GM12872 (cell line): ENCODE measurements around the gene XCR1.

Experiments
- TF ChIP-seq, protein P1 (sequence below): IDR thresholded peaks from 3 replicates; pipeline ENCODE4 v1.5.1; 2011; ENCODE audit warnings: low read depth, mild to moderate bottlenecking, low read length, moderate library complexity; ENCODE audit not compliant: insufficient read depth

XCR1 gene

DNA sequence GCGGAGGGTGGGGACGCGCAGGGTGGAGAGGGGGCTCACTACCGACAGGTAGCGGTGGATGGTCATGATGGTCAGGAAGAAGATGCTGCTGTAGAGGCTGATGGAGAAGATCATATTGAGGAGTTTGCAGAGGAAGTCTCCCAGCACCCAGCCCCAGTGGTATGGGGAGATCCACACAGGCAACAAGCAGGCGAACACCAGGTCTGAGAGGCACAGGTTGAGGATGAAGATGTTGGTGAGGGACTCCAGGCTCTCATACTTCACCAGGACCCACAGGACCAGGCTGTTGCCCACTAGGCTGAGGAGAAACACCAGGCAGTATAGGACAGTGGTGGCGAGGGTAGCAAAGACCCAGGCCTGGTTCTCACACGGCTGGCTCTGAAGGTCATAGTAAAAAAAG is 5.8 kb downstream of the XCR1 start:
- TF ChIP-seq, protein P1, sequence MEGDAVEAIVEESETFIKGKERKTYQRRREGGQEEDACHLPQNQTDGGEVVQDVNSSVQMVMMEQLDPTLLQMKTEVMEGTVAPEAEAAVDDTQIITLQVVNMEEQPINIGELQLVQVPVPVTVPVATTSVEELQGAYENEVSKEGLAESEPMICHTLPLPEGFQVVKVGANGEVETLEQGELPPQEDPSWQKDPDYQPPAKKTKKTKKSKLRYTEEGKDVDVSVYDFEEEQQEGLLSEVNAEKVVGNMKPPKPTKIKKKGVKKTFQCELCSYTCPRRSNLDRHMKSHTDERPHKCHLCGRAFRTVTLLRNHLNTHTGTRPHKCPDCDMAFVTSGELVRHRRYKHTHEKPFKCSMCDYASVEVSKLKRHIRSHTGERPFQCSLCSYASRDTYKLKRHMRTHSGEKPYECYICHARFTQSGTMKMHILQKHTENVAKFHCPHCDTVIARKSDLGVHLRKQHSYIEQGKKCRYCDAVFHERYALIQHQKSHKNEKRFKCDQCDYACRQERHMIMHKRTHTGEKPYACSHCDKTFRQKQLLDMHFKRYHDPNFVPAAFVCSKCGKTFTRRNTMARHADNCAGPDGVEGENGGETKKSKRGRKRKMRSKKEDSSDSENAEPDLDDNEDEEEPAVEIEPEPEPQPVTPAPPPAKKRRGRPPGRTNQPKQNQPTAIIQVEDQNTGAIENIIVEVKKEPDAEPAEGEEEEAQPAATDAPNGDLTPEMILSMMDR = no peak

DNA sequence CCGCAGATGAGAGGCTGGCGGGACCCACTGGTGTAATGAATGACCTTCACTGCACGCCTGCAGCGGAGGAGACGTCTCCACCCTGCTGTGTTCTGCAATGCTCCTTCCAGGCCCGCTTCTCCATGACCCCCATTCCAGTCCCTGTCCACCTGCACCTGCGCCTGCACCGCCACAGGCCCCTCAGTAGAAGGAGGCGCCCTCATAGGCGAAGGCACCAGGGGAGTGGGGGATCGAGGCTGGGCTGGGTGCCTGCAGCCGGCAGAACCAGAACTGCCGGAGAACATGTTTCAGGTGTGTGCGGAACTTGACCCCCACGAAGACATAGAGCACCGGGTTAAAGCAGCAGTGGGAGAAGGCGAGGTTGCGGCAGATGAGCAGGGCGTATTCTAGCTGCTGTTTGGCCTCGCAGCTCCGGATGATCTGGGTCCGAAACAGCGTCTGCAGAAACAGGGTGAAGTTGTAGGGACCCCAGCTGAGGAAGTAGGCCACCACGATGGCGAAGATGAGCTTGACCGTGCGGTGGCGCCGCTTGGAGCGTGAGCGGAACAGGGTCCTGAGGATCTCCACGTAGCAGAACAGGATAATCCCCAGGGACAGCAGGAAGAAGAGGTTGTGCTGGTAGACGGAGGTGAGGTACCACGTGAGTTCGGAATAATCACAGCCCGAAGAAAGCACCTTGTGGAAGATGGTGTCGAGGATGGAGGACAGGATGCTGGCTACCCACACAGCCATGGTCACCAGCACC is 6.3 kb downstream of the XCR1 start:
- TF ChIP-seq, protein P1 = no peak

DNA sequence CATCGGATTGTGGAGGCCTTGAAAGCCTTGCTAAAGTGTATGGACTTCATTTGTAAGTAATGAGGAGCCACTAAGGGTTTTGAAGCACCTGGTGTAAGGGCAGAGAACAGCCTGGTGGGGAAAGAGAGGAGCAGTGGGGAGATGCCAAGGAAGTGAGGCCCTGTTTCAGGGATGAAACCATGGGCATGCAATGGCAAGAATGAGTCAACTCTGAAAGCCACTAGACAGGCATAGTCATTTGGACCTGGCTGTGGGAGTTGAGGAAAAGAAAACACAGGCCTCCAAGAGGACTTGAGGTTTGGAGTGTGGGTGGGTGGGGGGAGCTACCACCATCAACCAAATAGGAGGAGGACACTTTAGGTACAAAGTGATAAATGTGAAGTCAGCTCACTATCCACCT is 7.6 kb downstream of the XCR1 start:
- TF ChIP-seq, protein P1 = no peak

DNA sequence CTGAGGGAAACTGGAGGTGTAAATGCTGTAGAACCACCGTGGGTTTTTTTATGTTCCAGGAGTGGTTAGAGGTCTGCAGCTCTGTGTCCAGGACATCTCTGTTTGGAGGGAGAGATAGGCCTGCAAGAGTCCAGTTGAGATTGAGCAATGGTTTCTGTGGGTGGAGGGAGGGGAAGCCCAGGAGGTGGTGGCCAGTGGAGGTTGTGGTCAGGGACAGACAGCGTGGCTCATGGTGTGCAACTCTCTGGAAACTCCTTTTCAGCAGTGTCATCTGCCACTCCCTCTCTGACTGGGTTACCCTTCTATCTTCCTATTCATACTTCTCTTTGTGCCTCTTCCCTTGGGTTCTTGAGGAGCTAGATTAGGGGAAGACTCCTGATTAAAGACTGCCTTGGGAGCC is 9.6 kb downstream of the XCR1 start:
- TF ChIP-seq, protein P1 = no peak

DNA sequence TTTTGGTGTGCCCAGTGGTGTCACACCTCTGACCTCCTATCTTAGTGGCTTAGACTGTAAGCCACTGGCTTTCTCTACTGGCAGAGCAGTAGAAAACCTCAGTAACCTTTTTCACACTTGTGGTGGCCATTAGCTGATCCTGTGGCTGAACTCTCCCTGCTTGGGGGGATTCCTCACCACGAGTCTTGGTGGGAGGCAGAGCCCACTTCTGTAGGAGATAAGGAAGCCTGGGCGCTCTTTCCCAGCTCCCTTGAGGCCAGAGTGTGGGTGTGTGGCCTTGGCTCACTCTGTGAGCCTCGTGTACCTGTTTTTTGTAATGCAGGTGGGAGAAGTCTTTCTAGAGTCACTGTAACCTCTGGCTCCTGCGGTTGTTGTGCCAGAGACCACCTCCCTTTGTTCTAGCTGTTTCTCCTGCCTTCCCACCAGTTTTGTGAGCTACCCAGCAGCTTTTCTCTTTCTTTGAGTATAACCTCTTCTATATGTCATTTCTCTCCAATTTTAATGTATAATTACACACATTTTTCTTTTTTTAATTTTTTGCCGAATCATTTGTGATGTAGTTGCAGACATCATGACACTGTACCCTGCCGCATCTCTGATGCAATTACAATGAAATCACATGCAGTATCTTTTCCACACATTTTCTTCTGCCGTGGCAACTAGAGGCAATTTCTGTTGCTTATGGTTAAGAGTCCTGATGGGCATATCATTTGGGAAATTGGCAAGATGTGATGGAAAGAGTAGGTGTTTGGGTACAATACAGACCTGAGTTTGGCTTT is 13.8 kb downstream of the XCR1 start:
- TF ChIP-seq, protein P1 = no peak

DNA sequence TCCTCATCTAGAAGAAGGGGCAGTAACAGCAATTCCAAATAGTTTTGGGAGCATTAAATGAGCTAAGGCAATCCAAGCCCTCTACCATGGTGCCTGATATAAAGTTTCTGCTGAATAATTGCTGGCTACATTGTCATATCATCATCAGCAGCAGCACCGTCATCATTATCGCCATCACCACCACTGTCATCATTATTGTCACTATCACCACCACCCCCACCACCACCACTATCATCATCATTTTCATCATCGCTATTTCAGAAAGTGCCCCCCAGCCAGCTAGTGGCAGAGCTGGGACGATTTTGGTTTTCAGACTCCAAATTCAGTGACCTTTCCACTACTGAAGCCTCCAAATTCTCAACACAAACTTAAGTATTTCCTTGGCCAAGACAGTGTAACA is 15.0 kb downstream of the XCR1 start:
- TF ChIP-seq, protein P1 = no peak

DNA sequence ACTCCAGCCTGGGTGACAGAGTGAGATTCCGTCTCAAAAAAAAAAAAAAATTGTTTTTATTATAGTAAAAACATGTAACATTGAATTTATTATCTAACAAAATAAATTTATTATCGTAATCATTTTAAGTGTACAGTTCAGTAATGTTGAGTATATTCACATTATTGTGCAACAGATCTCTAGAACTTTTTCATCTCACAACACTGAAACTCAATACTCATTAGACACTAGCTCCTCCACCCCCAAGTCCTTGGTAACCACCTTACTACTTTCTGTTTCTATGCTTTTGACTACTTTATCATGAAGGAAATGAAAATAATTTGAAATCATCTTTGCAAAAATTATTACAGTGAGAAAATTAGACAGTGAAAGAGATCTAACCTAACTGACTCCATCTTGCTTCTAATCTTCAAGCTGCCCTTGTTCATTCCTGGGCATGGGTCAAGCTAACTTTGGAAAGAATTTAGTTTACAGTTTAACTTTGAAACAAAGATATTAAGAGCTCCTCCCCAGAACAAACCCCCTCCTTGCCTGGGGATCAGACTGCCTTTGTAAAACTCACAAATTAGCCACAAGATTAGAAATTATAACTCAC is 16.7 kb downstream of the XCR1 start:
- TF ChIP-seq, protein P1 = no peak
